Heart right ventricle (tissue), 16 donors: ENCODE data around the gene HDHD5. TPM values are rescaled to one million over a fixed set of nuclear protein-coding genes. Genes with fewer than 3 reads are reported as not detected.

Experiments
- ATAC-seq, 8 donors: fragments of 200-7000 bp; cut with Tn5 transposase; one replicate each; pipeline ENCODE4 v1.9.1; 2020; ENCODE audit warnings: mild to moderate bottlenecking in 8 of 8, moderate library complexity in 8 of 8, moderate number of reproducible peaks in 1 of 8
- DNase-seq, 2 donors: peaks; one replicate each; pipeline ENCODE4 v3.0.0-alpha.2; 2020
- H3K27ac ChIP-seq, 10 donors: fragments of 200-600 bp; sonication (generic) in 2 of 10; one replicate each; pipeline versions ENCODE4 v1.5.0 to v1.8.0; 2020 to 2022; ENCODE audit warnings: mild to moderate bottlenecking in 3 of 10
- H3K27me3 ChIP-seq, 7 donors: fragments of 200-600 bp; one replicate each; pipeline ENCODE4 v1.8.0; 2021 to 2022; ENCODE audit warnings: mild to moderate bottlenecking in 2 of 7
- H3K36me3 ChIP-seq, 9 donors: fragments of 200-600 bp; sonication (generic) in 1 of 9; one replicate each; pipeline versions ENCODE4 v1.5.0 to v1.8.0; 2020 to 2022; ENCODE audit warnings: mild to moderate bottlenecking in 2 of 9
- H3K4me1 ChIP-seq, 9 donors: fragments of 200-600 bp; sonication (generic) in 1 of 9; one replicate each; pipeline versions ENCODE4 v1.5.0 to v1.8.0; 2020 to 2022; ENCODE audit warnings: mild to moderate bottlenecking in 4 of 9
- H3K4me3 ChIP-seq, 10 donors: fragments of 200-600 bp; sonication (generic) in 2 of 10; one replicate each; pipeline versions ENCODE4 v1.5.0 to v1.8.0; 2020 to 2022; ENCODE audit warnings: mild to moderate bottlenecking in 7 of 10, moderate library complexity in 2 of 10
- H3K9me3 ChIP-seq, 11 donors: fragments of 200-600 bp in 10 of 11; sonication (generic) in 2 of 11; one replicate each; pipeline versions ENCODE4 v1.5.0 to v1.8.0; 2013 to 2022; ENCODE audit warnings: mild to moderate bottlenecking in 2 of 11, control low read depth in 1 of 11, moderate library complexity in 1 of 11
- WGBS, 2 donors: extraction: QIAGEN DNeasy Blood & Tissue Kit; methylation state at CpG; one replicate each; pipeline ENCODE4 v1.1.7; 2013; ENCODE audit warnings: inconsistent platforms in 1 of 2; 5-methylcytosine and 5-hydroxymethylcytosine counted together
- intact Hi-C, 10 donors: fragments of 100-400 bp; cut with DNase I; formaldehyde crosslinking; loops; one replicate each; pipeline versions ENCODE4 v1.11.1 to v1.14.2; 2022
- polyA plus RNA-seq, 2 donors: library from polyadenylated mRNA; stranded (reverse); fragments of 200-250 nt; gene quantifications; one replicate each; pipeline ENCODE4 v1.2.3, GENCODE V29; 2013
- total RNA-seq, 10 donors: library from RNA; stranded (reverse); fragmentation: NEBNext Ultra II Directional in 3 of 10; extraction: Animal tissue kit (Norgen Biotek cat#: 25700) in 3 of 10; gene quantifications; one replicate each; pipeline versions ENCODE4 v1.2.1 to v1.2.4, GENCODE V29; 2021 to 2023
- TF ChIP-seq, protein P1 (sequence below), 9 donors: fragments of 200-600 bp; sonication (generic) in 2 of 9; IDR thresholded peaks; one replicate each; pipeline versions ENCODE4 v1.5.0 to v1.8.0; 2021 to 2022; ENCODE audit warnings: antibody characterized with exemption in 9 of 9, mild to moderate bottlenecking in 5 of 9, moderate library complexity in 1 of 9
- donor health status: Arrhythmogenic right ventricular cardiomyopathy.
- donor health status: ischemic (EF 13 %, LVEDD 7.1; RV severe dilation, severe dysfunction).
- donor health status: healthy with polysubstance abuse.
- donor health status: DM: no; HTN: yes; CAD: no.
- donor health status: DM: no; HTN: no; CAD: no.
- donor health status: ischemic (EF 25% LVEDD 6.9; RV normal size, moderate dysfunction).
- donor health status: ischemic (EF 25% LVEDD 5.7; RV mildly dilated, moderate dysfunction).
- donor health status: healthy.
- donor health status: DM: yes; HTN: yes; CAD: no.
- donor health status: Ischemic cardiomyopathy.
- donor health status: ischemic (EF 35%, LVEDD 5.7; RV mildly dilated, moderate dysfunction).
- donor health status: nonischemic (EF 11% LVEDD 7.7; RV severe dilation, severe dysfunction).
- donor health status: DM: yes; HTN: yes; CAD: no.
- donor health status: PGD.
- donor health status: ischemic (EF 29% LVEDD 5.4; RV normal size, mild dysfunction).
- donor health status: nonischemic (EF 23%, LVEDD 6.1; RV moderate dilation, normal function).

The HDHD5 gene
- total and polyA plus RNA-seq, 12 donors, result 23.6 to 60.4 (median 50.3) TPM

DNA sequence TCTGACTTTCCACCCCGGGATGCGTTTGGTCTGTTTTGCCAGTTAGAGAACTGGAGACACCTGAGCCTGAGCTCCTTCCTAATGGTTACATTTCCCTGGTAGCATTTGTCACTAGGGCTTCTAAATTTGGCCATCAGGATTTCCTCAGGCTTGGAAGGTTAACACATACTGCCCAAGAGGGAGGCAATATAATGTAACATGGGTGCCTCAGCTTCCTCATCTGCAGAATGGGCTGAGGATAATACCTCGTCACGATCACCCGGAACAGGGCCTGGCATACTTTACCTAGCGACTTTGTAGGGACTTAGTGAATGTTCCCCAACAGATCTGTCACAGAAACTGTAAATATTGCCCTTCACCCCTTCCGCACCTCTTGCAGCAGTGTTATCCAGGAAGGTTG is 63.0 kb downstream of the HDHD5 start:
- Histone ChIP-seq H3K27ac (peak overlapping the region in 1 of 10 donors; percentile 50), H3K36me3 (peaks cover 0 to 44% (median 5%) of the 10 kb centered on the region in 9 donors), H3K27me3 (no peaks in the 10 kb centered on the region), H3K9me3 (no peaks in the 10 kb centered on the region), H3K4me1 (peaks cover 0 to 95% (median 0%) of the 10 kb centered on the region in 9 donors), H3K4me3 (no peak overlapping the region)
- WGBS, 2 donors, result 97 to 98% methylated on average over 7 of the region's 7 CpGs
- TF ChIP-seq, protein P1, sequence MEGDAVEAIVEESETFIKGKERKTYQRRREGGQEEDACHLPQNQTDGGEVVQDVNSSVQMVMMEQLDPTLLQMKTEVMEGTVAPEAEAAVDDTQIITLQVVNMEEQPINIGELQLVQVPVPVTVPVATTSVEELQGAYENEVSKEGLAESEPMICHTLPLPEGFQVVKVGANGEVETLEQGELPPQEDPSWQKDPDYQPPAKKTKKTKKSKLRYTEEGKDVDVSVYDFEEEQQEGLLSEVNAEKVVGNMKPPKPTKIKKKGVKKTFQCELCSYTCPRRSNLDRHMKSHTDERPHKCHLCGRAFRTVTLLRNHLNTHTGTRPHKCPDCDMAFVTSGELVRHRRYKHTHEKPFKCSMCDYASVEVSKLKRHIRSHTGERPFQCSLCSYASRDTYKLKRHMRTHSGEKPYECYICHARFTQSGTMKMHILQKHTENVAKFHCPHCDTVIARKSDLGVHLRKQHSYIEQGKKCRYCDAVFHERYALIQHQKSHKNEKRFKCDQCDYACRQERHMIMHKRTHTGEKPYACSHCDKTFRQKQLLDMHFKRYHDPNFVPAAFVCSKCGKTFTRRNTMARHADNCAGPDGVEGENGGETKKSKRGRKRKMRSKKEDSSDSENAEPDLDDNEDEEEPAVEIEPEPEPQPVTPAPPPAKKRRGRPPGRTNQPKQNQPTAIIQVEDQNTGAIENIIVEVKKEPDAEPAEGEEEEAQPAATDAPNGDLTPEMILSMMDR (IDR thresholded peaks at IDR 0.05), result no peak
- intact Hi-C loops, result no loop called here
- ATAC-seq (no peak), DNase-seq (no peak)

DNA sequence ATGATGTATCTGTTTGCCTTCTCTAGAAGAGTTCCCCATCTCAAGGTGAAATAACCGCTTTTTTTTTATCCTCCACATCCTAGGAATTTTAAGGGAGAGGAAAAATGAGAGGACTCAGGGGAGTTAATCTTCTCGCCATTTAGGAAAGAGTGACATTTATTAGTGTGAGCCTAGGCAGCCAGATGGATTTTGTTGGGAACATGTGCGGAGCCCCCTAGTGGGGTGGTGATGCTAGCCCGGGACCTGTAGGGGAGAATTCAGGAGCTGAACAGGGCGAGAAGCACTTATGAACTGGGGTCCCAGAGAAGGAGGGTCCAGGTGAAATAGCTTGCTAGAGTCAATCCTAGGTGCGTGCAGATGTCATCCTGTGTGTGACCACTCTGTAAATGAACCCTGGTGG is 63.5 kb downstream of the HDHD5 start:
- Histone ChIP-seq H3K4me3 (no peak overlapping the region), H3K36me3 (peaks cover 0 to 38% (median 5%) of the 10 kb centered on the region in 9 donors), H3K4me1 (peaks cover 0 to 95% (median 0%) of the 10 kb centered on the region in 9 donors), H3K27ac (peak overlapping the region in 1 of 10 donors; percentile 50), H3K9me3 (no peaks in the 10 kb centered on the region), H3K27me3 (no peaks in the 10 kb centered on the region)
- DNase-seq (no peak), ATAC-seq (no peak)
- intact Hi-C loops, result no loop called here
- WGBS, 2 donors, result 83 to 88% methylated on average over 6 of the region's 6 CpGs
- TF ChIP-seq, protein P1 (IDR thresholded peaks at IDR 0.05), result peak in 3 of 9 donors; percentile 16 to 27 (median 17)

DNA sequence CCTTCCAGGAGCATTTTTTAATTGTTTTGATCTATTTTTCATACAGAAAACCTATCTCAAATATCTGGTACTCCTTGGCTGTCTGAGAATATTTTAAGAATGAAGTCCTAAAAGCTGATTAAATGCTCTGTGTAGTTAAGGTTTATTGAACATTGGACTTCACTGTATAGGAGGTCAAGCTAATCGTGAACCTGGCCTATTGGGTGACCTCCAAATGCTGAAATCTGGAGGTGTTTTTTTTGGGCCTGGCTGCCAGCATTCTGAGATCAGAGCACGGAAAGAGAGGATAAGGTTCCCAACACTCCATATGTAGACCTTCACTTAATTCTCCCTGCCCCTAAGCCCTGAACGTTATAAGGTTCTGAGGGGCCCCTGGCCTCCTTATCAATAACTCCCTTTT is 66.0 kb downstream of the HDHD5 start:
- H3K4me3 ChIP-seq, result no peak overlapping the region
- intact Hi-C loops, result no loop called here
- no peak overlapping the region for H3K27ac ChIP-seq
- ATAC-seq (no peak), DNase-seq (no peak)
- peaks cover 0 to 21% (median 2%) of the 10 kb centered on the region in 9 donors for H3K36me3 ChIP-seq
- WGBS, 2 donors, result 63 to 67% methylated on average over 3 of the region's 3 CpGs
- TF ChIP-seq, protein P1 (IDR thresholded peaks at IDR 0.05), result no peak
- peaks cover 0 to 95% (median 0%) of the 10 kb centered on the region in 9 donors for H3K4me1 ChIP-seq
- no peaks in the 10 kb centered on the region for H3K9me3 ChIP-seq
- H3K27me3 ChIP-seq, result no peaks in the 10 kb centered on the region

DNA sequence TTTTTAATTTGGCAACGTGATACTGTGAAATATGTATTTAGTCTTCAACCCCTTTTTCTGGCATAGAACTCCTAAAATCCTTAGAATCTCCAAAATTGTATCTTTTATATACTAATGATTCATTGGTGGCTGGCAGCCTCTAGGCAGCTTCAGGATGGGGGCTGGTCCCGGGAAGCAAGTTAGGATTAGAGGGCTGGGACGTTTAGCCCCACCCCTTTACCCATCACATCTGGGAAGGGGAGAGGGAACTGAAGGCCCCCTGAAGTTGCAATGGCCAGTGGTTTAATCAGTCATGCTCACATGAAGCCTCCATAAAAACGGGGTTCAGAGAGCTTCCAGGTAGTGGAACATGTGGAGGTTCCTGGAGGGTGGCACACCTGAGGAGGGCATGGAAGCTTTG is 67.2 kb downstream of the HDHD5 start:
- H3K27ac ChIP-seq, result no peak overlapping the region
- intact Hi-C loops, result no loop called here
- no peaks in the 10 kb centered on the region for H3K27me3 ChIP-seq
- ATAC-seq (no peak), DNase-seq (no peak)
- 62 to 74% methylated on average over 4 of the region's 4 CpGs for WGBS, 2 donors
- H3K4me1 ChIP-seq, result peaks cover 0 to 95% (median 4%) of the 10 kb centered on the region in 9 donors
- peaks cover 0 to 9% (median 0%) of the 10 kb centered on the region in 9 donors for H3K36me3 ChIP-seq
- TF ChIP-seq, protein P1 (IDR thresholded peaks at IDR 0.05), result no peak
- no peaks in the 10 kb centered on the region for H3K9me3 ChIP-seq
- no peak overlapping the region for H3K4me3 ChIP-seq
